Karpas-422 (cell line): ENCODE measurements around the gene KRT37. TPM values are rescaled to one million over a fixed set of nuclear protein-coding genes. Genes with fewer than 3 reads are reported as not detected.
A peak's percentile ranks its signal among the peaks of the same experiment; 100 is the strongest.

Source experiments
- small RNA-seq: library from RNA; depleted of rRNA; stranded (forward); fragments of <200 nt; gene quantifications from one replicate; pipeline ENCODE3, GENCODE V24; 2014
- total RNA-seq: library from RNA; depleted of rRNA; stranded (reverse); fragments of >200 nt; shearing (Covaris generic); gene quantifications from 2 replicates; pipeline ENCODE4 v1.2.3, GENCODE V29; 2014; ENCODE audit warnings: low replicate concordance; rRNA removed

The KRT37 gene
- total RNA-seq, 1 experiment from 2014 or later: not detected

Small RNAs within 50 kb of the gene (small RNA-seq; reads per million reads assigned to genes)
- gene RNU2-32P: 6.4 reads per million, percentile 85 among the genes with 10 or more reads in this experiment

Other genes with a start within 250 kb of the KRT37 start
- not detected in 2 replicates for gene KRTAP4-2, start 246.4 kb downstream of the KRT37 start, total RNA-seq
- not detected in 2 replicates for gene KRTAP4-1, start 239.7 kb downstream of the KRT37 start, total RNA-seq
- not detected in 2 replicates for gene KRTAP9-1, start 234.7 kb downstream of the KRT37 start, total RNA-seq
- gene KRTAP9-2, start 197.9 kb downstream of the KRT37 start, total RNA-seq: not detected in 2 replicates
- not detected in 2 replicates for gene KRTAP9-3, start 192.1 kb downstream of the KRT37 start, total RNA-seq
- gene KRTAP9-8, start 186.6 kb downstream of the KRT37 start, total RNA-seq: not detected in 2 replicates
- gene KRTAP9-4, start 174.9 kb downstream of the KRT37 start, total RNA-seq: not detected in 2 replicates
- not detected in 2 replicates for gene KRTAP9-9, start 169.2 kb downstream of the KRT37 start, total RNA-seq
- gene KRTAP9-6, start 159.2 kb downstream of the KRT37 start, total RNA-seq: not detected in 2 replicates
- not detected in 2 replicates for gene KRTAP9-7, start 148.9 kb downstream of the KRT37 start, total RNA-seq
- gene KRTAP29-1, start 121.7 kb downstream of the KRT37 start, total RNA-seq: not detected in 2 replicates
- not detected in 2 replicates for gene KRTAP16-1, start 115.3 kb downstream of the KRT37 start, total RNA-seq
- 1.6 TPM in 1 of 2 replicates, not detected in the other for gene KRTAP17-1, start 108.9 kb downstream of the KRT37 start, total RNA-seq
- not detected in 2 replicates for gene KRT33A, start 73.8 kb downstream of the KRT37 start, total RNA-seq
- not detected in 2 replicates for gene KRT33B, start 54.8 kb downstream of the KRT37 start, total RNA-seq
- gene KRT34, start 42.3 kb downstream of the KRT37 start, total RNA-seq: not detected in 2 replicates
- gene KRT31, start 27.0 kb downstream of the KRT37 start, total RNA-seq: not detected in 2 replicates
- not detected in 2 replicates for gene KRT38, start 16.4 kb upstream of the KRT37 start, total RNA-seq
- not detected in 2 replicates for gene KRT32, start 42.8 kb upstream of the KRT37 start, total RNA-seq
- gene KRT35, start 56.6 kb upstream of the KRT37 start, total RNA-seq: not detected in 2 replicates
- not detected in 2 replicates for gene KRT36, start 65.3 kb upstream of the KRT37 start, total RNA-seq
- not detected in 2 replicates for gene KRT13, start 81.0 kb upstream of the KRT37 start, total RNA-seq
- not detected in 2 replicates for gene KRT15, start 94.3 kb upstream of the KRT37 start, total RNA-seq
- gene KRT19, start 103.7 kb upstream of the KRT37 start, total RNA-seq: not detected in 2 replicates
- not detected in 2 replicates for gene KRT9, start 147.5 kb upstream of the KRT37 start, total RNA-seq
- not detected in 2 replicates for gene KRT14, start 162.3 kb upstream of the KRT37 start, total RNA-seq
- gene KRT16, start 188.2 kb upstream of the KRT37 start, total RNA-seq: not detected in 2 replicates
- not detected in 2 replicates for gene KRT17, start 200.0 kb upstream of the KRT37 start, total RNA-seq